Panc1 (cell line): ENCODE measurements around the gene NUP210.

Experiments used
- CTCF ChIP-seq: fragments of 450-650 bp; IDR thresholded peaks from 2 replicates; pipeline ENCODE4 v1.5.1; 2017; ENCODE audit warnings: mild to moderate bottlenecking
- POLR2AphosphoS5 ChIP-seq: IDR thresholded peaks from 2 replicates; pipeline ENCODE4 v1.6.1; 2012; ENCODE audit warnings: mild to moderate bottlenecking, low read depth, low read length, moderate library complexity

- no peak for TF ChIP-seq CTCF
- TF ChIP-seq POLR2AphosphoS5: no peak
Observed at GRCh38 chr3:13269711-13270378, 150.3 kb downstream of the NUP210 start.
